ENCODE results near the gene FBXL13.
"Not testable (repeated sequence)": the region's sequence is repeated elsewhere in the genome, so short reads cannot be mapped to it uniquely, and the experiment has no call there.

FBXL13 gene

DNA sequence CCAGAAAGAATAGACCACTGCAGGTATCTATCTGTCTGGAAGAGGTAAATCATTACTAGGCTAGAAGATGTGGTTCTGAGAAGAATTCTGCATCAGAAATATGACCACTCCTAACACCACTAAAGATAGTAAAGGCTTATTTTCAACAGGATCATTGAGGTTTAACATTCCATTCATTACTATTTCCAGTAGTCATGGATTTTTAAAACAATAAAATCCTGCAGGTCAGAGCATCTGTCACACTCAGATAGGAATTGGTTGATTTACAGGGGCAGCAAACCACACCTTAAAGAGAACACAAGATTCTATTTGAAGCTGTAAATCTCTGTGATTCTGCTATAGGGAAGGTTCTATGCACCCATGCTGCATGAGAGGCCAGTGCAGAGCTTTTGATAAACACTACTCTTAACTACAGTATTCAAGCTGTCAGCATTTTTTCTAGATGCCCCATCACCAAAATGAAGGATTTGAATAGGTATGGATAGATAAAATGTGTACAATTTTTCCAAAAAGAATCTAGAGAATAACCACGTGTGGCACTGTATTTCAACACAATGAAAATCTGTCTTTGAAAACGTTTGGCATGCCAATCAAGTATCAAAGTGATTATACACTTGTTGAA lies 147.2 kb downstream of the FBXL13 start:
- no peak for DNase-seq

DNA sequence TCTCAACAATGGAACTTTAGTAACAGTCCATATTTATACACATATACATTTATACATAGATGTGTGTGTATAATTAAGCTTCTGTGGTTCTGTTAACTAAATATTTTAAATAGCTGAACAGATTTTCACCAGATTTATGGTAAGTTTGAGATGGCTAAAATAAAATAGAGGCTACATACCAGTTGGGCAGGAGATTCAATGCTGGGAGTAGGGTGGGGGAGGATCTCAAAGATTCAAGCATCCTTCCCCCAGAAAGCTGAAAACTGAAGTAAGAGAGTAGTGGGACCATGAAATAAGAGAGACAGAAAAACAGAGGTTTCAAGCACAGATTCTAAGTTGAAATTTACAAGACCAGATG lies 147.8 kb downstream of the FBXL13 start:
- DNase-seq = no peak

DNA sequence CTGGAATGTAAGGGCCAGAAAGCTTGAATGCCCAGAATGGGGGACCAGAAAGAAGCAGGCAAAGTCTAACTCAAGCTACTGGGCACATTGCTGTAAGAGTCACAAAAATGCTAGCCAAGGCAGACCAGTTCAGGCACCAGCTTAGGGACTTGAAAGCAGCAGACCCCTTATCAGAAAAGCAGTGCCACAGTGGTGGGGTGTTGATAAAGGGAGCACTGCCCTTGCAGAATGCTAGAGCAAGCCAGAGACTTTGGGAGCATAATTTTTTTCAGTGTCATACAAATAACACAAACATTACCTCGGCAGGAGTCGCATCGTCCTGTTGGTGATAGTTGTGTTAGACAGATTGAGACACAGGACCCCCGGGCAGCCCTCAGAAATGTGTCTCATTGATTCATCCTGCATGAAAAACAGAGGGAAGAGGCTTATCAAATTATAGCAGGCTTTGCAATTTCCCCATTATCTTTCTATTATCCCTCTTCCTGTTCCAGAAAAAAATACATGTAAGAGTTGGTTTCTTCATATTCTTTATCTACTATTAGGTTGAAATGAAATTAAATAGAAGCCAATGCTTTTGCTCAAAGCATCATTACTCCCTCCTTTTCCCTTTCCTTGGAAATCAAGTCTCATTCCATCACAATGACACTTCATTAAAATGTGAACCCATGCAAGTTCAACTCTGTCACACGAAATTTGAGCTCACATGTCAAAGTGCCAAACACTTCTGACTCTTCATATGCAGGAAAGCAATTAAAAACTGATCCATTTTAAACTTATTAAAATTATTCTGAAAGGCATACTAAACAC lies 148.4 kb downstream of the FBXL13 start:
- peak; percentile 95 for DNase-seq

DNA sequence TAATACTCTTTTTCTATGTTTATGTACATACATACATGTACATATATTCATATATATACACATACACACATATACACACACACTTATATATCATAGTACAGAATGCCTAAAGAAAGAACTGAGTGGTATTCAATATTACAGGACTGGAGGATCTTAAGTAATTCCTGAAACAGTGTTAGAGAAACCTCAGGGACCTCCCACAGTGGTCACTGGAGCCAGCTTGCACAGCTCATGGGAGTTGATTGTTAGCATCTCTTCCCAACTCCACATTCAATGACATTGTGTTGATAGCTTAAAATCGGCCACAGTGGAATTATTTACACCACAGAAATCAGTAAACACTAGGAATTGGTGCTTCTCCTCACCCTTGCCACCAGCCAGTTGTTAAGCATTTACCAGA lies 155.8 kb downstream of the FBXL13 start:
- DNase-seq = no peak

DNA sequence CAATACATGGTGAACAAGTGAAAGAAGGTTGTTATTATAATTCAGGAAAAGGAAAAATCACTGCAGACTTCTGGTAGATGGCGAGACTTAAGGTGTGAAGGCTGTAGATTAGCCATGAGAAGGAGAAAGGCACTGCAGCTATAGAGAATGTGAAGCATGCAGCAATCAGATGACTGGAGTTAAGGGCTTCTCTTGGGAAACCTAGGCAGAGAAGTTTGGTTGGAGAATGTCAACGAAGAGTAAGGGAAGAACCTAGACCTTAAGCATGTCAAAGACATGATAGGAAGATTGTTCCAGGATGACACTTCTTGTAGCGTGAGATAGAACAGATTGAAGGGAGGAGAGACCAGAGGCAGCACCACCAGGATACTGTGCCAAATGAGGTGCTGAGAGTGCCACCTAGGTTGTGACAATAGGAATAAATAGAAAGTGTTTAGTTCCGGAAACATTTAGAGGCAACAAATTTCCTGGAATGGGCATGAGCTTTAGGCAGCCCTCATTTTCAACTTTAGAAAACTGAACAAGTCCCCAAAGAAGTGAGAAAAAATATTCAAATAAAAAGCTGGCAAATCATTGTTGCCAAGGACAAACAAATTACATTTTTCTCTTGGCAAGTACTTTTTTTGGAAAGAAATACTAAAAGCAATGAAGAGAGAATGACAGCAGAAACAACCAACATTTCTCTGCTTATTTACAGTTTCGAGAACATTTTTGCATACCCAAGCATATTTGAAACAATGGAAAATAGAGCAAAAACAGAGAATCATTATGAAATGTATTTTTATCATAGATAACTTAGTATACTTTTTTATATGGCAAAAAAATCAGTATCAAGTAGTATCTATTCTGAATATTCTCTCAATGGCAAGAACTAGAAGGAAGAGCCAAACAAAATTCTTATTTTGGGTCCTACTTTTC lies 156.9 kb downstream of the FBXL13 start:
- DNase-seq = peak; percentile 17

DNA sequence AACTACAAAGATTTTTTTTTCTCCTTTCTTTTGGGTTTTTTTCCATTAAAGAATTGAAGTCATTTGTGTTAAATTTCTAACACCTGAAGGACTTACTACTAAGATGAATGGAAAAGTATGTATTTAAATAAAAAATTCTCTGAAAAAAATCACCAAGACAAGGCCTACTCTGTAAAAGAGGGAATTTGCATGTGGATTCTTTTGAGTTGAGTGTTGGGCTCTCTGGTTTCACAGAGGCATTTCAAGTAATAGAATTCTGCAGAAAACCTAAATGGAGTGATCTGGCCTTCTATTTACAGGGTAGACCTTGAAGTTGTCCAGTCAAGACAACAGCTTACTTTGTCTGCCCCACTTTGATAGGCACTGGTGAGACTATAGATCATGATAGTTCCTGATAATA lies 157.7 kb downstream of the FBXL13 start:
- DNase-seq = no peak

DNA sequence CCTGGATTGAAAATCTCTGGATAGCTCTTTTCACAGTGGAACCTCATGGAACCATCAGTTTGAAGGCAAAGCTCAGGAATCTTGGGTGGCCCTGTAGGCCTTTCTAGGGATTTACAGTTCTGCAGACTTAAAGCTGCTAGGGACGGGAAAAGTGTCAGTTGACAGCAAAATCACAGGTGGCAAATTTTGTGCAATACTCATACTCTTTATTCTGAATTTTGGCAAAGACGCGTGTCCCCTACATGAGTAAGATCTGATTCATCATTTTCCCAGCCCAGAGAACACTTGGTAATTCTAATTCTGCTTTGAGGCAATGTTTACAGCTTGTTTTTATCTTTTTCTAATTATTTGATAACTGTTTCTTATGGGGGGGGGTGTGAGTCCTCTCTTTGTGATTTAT lies 158.2 kb downstream of the FBXL13 start:
- DNase-seq = no peak

DNA sequence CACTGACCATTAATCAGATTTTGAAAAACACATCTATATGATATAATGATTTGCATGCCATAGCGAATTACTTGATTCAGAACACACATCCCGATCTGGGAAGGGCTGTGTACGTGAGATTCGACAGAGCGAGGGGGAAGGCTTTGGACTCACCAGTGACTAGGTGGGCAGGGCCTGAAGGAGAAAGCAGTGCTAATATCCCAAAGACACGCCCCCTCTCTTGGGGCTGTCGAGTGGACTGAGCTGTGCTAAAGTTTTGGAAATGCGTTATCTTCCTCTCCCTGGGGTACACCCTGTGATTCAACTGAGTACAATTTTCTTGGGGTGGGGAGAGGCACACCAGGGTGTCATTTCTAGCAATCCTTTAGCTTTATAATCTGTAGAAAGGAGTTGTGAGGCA lies 160.0 kb downstream of the FBXL13 start:
- DNase-seq = no peak

DNA sequence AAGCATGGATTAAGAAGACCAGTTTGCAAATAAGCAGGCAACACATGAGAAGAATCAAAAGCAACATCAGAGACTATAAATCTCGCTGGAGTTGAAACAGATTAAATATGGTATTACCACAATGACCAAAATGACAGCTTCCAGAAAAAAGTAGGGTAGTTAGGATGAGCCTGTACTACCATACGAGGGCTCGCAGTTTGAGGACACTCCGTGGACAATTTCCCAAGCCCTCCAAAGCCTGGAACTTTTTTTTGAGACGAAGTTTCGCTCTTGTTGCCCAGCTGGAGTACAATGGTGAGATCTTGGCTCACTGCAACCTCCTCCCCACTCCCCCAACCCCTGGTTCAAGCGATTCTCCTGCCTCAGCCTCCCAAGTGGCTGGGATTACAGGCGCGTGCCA lies 160.8 kb downstream of the FBXL13 start:
- DNase-seq = no peak

DNA sequence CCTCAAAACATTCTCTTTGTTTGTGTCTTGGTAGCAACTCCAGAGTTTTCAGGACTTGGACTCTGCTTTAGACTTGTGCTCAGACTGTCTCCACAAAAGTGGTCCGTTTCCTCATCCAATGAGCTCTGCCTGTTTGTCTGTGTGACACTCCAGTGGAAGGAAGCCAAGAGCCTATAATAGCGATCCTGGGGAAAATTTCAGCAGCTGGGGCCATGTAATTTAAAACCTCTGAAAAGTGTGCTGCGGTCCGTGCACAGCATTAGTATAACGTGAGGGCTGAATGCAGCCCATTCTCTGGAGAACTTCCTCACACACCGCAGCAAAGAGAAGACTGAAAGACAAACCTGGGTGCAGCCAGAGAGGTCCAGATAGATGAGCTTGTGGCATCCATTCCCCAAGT lies 161.9 kb downstream of the FBXL13 start, which contains the start of gene LRRC17:
LRRC17 (plus strand) TSS at position 259 of the 400 bp plus-strand sequence. CDS start 20,914 bp downstream, outside the sequence.
- DNase-seq = peak; percentile 33

DNA sequence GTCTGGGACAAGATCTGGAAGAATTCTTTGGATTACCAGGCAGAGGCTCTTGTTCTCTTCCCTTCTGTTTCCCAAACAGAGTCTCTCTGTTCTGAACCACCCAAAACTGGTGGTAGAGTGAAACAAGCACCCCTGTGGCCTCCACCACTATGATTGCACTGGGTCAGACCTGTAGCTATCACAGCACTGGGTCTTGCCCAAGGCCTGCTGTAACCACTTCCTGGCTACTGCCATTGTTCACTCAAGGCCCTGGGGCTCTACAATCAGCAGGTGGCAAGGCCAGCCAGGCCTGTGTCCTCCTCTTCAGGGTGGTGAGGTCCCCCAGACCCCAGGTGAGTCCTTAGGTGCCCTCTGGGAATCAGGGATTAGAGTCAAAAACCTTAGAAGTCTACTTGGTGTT lies 165.9 kb downstream of the FBXL13 start:
- DNase-seq = peak; percentile 32

DNA sequence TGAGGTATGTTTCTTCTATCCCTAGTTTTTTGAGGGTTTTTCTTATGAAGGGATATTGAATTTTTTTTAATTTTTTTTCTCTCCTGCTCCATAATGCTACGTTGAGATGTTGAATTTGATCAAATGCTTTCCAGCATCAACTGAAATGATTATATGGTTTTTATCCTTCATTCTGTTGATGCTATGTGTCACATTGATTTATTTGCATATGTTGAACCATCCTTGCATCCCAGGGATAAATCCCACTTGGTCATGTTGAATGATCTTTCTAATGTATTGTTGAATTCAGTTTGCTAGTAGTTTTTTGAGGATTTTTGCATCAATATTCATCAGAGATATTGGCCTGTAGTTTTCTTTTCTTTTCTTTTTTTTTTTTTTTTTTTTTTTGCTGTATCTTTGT lies 171.0 kb downstream of the FBXL13 start:
- not testable (repeated sequence) for DNase-seq

DNA sequence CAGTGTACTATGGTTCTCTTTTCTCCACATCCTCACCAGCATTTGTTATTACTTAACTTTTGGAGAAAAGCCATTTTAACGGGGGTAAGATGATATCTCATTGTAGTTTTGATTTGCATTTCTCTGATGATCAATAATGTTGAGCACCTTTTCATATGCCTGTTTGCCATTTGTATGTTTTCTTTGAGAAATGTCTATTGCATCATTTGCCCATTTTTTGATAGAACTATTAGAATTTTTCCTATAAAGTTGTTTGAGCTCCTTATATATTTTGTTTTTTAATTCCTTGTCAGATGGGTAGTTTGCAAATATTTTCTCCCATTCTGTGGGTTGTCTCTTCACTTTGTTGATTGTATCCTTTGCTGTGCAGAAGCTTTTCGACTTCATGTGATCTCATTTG lies 172.5 kb downstream of the FBXL13 start:
- DNase-seq = not testable (repeated sequence)

DNA sequence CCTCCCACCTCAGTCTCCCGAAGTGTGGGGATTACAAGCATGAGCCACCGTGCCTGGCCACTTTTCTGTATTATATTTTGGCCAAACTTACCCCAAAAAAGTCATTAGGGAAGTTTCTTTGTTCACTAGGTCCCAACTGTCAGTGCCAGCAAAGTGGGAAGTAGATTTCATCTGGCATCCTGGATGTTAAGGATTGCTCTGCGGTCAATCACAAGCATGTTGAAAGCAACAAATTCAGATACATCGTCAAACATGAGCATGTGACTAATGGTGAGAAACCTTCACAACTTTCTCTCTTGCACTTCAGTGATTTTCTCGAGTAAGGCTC lies 176.1 kb downstream of the FBXL13 start:
- DNase-seq = peak; percentile 59

DNA sequence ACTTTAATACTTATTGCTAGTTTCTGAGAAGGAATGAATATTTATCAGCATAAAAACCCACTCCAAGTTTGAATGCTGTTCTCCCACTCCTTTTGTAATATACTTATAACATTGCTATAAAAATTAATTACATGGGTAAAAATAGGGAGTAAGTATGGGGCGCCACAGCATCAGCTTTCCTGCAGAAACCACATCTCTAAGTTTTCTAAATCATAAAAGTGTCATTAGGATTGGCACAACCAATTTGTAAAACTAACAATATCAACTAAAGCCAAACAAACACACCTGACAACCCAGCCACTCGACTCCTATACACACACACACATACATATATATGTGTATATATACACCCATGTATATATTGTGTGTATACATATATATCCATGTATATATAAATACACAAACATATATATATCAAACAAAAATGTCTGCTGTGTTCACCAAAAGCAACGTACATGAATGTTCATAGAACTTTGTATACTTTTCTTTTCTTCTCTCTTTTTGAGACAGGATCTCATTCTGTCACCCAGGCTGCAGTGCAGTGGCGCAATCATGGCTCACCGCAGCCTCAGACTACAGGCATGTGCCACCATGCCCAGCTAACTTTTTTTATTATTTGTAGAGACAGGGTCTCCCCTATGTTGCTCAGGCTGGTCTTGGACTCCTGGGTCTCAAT lies 176.6 kb downstream of the FBXL13 start:
- peak; percentile 58 for DNase-seq

DNA sequence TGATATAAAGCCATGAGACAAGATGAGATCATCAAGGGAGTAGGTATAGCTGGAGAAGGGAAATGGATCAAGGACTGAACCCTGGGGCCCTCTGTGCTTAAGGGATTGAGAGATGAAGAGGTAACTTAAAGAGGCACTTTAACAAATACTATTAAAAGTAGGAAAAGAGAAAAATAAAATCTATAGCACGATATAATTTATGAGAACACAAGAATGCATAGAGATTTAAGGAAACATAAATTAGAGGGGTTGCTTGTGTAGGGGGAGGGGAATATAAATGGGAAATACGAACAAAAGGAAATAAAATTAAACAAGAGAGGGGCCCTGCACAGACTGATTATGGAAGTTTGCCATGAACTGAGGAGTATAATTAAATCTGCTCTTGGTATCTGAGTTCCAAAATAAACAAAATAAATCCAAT lies 177.4 kb downstream of the FBXL13 start:
- DNase-seq = no peak

DNA sequence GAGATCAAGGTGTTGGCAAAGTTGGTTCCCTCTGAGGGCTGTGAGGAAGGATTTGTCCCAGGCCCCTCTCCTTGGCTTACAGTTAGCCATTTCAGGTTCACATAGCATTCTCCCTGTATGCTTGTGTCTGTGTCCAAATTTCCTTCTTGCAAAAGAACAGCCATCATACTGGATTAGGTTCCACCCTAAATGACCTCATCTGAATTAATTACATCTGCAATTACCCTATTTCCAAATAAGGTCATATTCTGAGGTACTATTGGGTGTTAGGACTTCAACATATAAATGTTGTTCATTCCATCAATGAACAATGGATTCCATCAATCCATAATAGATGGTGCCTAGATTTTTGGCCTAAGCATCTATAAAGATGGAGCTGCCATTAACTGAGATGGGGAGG lies 178.0 kb downstream of the FBXL13 start:
- DNase-seq = no peak

DNA sequence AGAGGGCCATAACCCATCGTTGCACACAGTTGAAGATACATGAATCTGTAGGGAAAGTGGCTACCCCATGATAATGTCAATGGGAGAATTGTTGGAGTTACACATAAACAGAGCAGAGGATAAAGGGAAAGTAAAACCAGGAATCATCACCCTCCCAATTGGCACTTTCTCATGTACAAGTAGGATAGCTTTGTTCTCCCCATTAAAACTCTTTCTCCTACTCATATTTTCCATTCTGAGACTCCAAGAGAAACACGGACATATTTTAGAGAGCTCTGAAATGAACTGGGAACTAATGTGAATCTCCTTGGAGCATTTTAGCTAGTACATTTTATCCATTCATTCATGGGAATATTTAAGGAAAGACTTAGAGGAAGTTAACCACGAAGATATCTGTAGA lies 179.0 kb downstream of the FBXL13 start:
- no peak for DNase-seq

DNA sequence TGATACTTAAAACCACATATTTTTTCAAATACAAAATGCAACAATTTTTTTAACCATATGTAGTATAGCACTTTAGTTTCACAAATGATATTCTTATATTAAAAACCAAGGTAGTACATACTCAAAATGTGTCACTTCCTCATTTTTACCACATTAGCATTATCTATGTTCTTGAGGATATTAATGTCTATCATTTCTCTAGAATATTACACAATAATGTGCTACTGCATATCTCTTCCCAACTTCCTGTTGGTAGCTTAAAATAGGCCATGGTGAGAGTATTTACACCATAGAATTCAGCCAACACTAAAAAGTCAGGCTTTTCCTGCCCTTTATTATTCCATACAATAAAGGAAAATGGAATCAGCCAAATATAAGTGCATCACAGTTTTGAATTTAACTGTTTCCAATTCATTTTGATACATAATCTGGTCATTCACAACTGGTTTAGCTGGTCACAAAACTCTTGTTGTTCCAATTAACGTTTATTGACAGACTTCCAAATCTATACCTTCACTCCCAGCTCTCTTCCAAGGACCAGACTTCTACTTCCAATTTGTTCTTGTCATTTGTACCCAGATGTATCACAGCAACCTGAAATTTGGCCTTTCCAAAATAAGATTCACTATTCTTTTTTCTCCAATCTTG lies 181.8 kb downstream of the FBXL13 start:
- peak; percentile 86 for DNase-seq

DNA sequence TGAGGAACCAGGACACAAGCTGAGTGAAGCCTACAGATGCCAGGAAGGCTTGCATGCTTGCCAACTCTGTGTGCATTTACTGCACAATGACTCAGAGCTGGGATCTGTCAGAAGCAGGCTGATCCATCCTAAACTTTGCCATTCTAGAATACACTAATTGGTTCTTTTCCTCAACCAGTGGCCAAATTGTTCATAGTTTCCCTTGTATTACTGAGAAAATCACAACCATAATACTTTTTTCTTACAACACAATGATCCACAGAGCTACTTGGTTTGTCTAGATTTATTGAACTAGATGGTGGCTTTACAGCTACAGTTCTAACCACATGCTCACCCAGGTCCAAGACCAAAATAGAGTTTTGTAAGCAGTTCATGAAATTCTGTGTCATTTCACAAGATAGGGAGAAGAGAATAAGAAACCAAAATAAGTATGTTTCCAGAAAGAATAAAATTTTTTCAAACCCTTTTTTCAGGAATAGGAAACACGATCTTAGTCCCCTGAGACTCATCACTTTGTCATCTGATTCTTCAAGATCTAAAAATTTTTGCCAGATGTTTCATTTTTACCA lies 182.8 kb downstream of the FBXL13 start:
- peak; percentile 27 for DNase-seq

DNA sequence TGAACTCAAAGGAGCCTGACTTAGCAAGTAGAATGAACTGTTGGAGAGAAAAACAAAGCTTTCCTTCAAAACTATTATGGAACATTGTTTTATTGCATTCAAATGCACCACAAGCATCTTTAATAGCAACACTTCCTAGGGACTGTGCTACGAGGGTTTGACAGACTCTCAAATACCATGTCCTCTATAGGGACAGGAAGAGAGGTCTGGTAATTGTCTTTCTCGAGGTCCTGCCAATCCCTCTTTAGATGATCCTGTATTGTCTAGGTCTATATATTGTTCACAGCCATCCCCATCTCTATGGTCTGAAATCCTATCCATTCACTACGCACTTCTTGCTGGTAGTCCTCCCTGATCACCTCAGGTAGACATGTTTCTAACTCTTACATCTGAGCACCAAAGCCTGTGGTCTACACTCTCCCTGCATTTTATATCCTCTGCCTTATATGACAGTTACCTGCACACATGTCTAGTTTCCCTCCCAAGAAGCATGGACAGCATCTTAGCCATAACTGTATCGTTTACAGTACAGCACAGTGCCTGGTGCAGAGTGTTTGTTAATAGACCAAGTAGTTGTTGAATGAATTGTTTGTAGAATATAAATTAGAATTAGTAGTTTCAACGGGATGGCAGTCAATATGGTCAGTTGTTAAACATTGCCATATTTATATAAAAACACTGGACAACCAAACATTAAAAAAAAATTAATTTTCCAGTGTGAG lies 183.5 kb downstream of the FBXL13 start:
- DNase-seq = no peak

Data from hematopoietic multipotent progenitor cell treated with erythropoietin and hydrocortisone succinate and interleukin-3 and kit ligand, for 4 days (in vitro differentiated cells).